ENCODE data around the gene CABLES2. TPM values are rescaled to one million over a fixed set of nuclear protein-coding genes. Genes with fewer than 3 reads are reported as not detected.
A peak's percentile ranks its signal among the peaks of the same experiment; 100 is the strongest.

The CABLES2 gene
- total and polyA plus RNA-seq, 9 of the 15 experiments (the other 6 are each of a cell fraction or from before 2014, with no cell fraction given), result 0.46 to 4.2 (median 1.6) TPM

GRCh38 chr20:62407221-62407992 lies at the start of gene CABLES2 (continued):
- TF ChIP-seq, protein P1, sequence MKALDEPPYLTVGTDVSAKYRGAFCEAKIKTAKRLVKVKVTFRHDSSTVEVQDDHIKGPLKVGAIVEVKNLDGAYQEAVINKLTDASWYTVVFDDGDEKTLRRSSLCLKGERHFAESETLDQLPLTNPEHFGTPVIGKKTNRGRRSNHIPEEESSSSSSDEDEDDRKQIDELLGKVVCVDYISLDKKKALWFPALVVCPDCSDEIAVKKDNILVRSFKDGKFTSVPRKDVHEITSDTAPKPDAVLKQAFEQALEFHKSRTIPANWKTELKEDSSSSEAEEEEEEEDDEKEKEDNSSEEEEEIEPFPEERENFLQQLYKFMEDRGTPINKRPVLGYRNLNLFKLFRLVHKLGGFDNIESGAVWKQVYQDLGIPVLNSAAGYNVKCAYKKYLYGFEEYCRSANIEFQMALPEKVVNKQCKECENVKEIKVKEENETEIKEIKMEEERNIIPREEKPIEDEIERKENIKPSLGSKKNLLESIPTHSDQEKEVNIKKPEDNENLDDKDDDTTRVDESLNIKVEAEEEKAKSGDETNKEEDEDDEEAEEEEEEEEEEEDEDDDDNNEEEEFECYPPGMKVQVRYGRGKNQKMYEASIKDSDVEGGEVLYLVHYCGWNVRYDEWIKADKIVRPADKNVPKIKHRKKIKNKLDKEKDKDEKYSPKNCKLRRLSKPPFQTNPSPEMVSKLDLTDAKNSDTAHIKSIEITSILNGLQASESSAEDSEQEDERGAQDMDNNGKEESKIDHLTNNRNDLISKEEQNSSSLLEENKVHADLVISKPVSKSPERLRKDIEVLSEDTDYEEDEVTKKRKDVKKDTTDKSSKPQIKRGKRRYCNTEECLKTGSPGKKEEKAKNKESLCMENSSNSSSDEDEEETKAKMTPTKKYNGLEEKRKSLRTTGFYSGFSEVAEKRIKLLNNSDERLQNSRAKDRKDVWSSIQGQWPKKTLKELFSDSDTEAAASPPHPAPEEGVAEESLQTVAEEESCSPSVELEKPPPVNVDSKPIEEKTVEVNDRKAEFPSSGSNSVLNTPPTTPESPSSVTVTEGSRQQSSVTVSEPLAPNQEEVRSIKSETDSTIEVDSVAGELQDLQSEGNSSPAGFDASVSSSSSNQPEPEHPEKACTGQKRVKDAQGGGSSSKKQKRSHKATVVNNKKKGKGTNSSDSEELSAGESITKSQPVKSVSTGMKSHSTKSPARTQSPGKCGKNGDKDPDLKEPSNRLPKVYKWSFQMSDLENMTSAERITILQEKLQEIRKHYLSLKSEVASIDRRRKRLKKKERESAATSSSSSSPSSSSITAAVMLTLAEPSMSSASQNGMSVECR (CRISPR knock-in tag; IDR thresholded peaks at IDR 0.05), result peak; percentile 86

- Histone ChIP-seq H3K4me3 (no peak overlapping the region), H3K9ac (ENCODE audit: insufficient read depth in 1 of 2, low read depth in 2 of 2, low read length in 2 of 2) (0 out of 4 replicates have a peak overlapping the region, but pooled peaks of 1 of the 2 experiments have one; percentile 35), H3K4me2 (ENCODE audit: insufficient read depth, low read length) (no peak overlapping the region), H3K36me3 (ENCODE audit: control insufficient read depth, insufficient read depth, low read length) (no peaks in the 10 kb centered on the region), H2AFZ (ENCODE audit: low read depth, low read length) (no peak overlapping the region), H3K27ac (ENCODE audit: extremely low read depth, low read depth, low read length) (no peak overlapping the region), H3K79me2 (ENCODE audit: control insufficient read depth, insufficient read depth, low read length) (no peaks in the 10 kb centered on the region), H4K20me1 (replicated peaks; ENCODE audit: control insufficient read depth, insufficient read depth, low read length) (no peaks in the 10 kb centered on the region), H3K9me3 (replicated peaks; ENCODE audit: control insufficient read depth, insufficient read depth, low read depth, low read length) (no peaks in the 10 kb centered on the region), H3K9me1 (ENCODE audit: control insufficient read depth, insufficient read depth, low read length) (no peaks in the 10 kb centered on the region), H3K4me1 (replicated peaks in 1 of 2; ENCODE audit: control insufficient read depth in 2 of 2, insufficient read depth in 2 of 2, low read length in 2 of 2) (peaks cover 14 to 69% of the 10 kb centered on the region in 2 experiments), H3K27me3 (ENCODE audit: control insufficient read depth in 2 of 2, insufficient read depth in 2 of 2, low read length in 2 of 2) (peaks cover 5 to 36% of the 10 kb centered on the region in 2 experiments; a peak in 4 of 5 replicates)
- in situ Hi-C loops (cut with MboI), result no loop called here
- ChIA-PET POLR2A (interaction anchor here (1.0 kb wide), 1 partner anchor 53 kb away, joined by 3 read pairs; no protein-coding TSS in a partner anchor), CTCF (ENCODE audit: low intra/inter-chr PET ratio) (no interaction called here)
- DNase-seq (ENCODE audit: extremely low read depth in 1 of 4, low spot score in 3 of 4) (no peak), ATAC-seq (no peak), FAIRE-seq (no peak)
- BruUV-seq (replicated peaks), result no TSS peak
- intact Hi-C loops (cut with micrococcal nuclease), result no loop called here
- WGBS (ENCODE audit: insufficient coverage, low coverage, missing lambda C conversion rate), result 46% methylated on average over 13 of the region's 15 CpGs
- TF ChIP-seq ERF (CRISPR knock-in tag; IDR thresholded peaks at IDR 0.05), result no peak
- TF ChIP-seq, protein P2, sequence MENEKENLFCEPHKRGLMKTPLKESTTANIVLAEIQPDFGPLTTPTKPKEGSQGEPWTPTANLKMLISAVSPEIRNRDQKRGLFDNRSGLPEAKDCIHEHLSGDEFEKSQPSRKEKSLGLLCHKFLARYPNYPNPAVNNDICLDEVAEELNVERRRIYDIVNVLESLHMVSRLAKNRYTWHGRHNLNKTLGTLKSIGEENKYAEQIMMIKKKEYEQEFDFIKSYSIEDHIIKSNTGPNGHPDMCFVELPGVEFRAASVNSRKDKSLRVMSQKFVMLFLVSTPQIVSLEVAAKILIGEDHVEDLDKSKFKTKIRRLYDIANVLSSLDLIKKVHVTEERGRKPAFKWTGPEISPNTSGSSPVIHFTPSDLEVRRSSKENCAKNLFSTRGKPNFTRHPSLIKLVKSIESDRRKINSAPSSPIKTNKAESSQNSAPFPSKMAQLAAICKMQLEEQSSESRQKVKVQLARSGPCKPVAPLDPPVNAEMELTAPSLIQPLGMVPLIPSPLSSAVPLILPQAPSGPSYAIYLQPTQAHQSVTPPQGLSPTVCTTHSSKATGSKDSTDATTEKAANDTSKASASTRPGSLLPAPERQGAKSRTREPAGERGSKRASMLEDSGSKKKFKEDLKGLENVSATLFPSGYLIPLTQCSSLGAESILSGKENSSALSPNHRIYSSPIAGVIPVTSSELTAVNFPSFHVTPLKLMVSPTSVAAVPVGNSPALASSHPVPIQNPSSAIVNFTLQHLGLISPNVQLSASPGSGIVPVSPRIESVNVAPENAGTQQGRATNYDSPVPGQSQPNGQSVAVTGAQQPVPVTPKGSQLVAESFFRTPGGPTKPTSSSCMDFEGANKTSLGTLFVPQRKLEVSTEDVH (IDR thresholded peaks at IDR 0.05; ENCODE audit: low read depth, partially characterized antibody), result no peak
- no peak for TF ChIP-seq ZNF398 (CRISPR knock-in tag; IDR thresholded peaks at IDR 0.05)
- no peak for TF ChIP-seq ZNF121 (CRISPR knock-in tag; conservative IDR thresholded peaks at IDR 0.05)
- TF ChIP-seq TAF15 (IDR thresholded peaks at IDR 0.05; ENCODE audit: low read depth, low read length), result no peak
- TF ChIP-seq PTRF (tag; IDR thresholded peaks at IDR 0.05), result no peak
- no peak for TF ChIP-seq ZNF282 (CRISPR knock-in tag; IDR thresholded peaks at IDR 0.05)
- TF ChIP-seq FOXA1 (IDR thresholded peaks at IDR 0.05; ENCODE audit: borderline replicate concordance), result no peak
- no peak for TF ChIP-seq RB1 (IDR thresholded peaks at IDR 0.05; ENCODE audit: low read depth)
- TF ChIP-seq MAFK (IDR thresholded peaks at IDR 0.05; ENCODE audit: low read length), result no peak
Observed at GRCh38 chr20:62455929-62456328, 48.8 kb upstream of the CABLES2 start.

All from K562 (cell line).